Measurements from ENCODE around the gene MVD.

The MVD gene

DNA sequence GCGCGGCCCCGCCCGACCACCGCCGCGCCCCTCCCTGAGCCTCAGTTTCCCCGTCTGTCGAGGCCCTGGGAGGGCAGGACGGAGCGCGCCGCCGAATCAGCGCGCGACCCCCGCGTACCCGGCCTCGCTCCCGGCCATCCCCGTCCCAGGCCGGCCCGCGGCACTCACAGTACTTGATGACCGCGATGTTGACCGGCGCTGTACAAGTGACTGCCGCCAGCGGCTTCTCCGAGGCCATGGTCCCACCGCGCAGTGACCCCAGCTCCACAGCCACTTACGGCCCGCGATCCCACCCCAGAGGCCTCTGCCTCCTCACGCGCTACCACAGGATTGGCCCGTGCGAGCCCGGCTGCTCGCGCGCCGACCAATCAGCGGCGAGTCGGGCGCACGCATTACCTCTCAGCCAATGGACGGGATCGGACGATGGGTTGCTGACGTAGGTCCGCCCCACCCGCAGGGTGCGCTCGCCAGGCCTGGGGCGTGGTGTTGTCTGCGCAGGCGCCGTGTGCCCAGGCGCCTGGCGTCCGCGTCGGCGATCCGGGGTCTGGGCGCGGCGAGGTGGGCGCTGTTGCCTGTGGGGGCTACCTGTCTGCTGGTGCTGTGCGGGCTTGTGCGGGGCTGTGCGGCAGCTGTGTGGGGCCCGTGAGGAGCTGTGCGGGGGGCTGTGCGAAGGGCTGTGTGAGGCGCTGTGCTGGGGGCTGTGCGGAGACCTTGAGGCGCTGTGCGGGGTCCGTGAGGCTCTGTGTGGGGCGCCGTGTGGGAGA, at the start of gene MVD:
TSS of gene MVD (minus strand) at position 249 of the 764 bp plus-strand sequence. CDS start at position 238, 11 bp downstream.
- peak; percentile 99 for FAIRE-seq

GRCh38 chr16:88712362-88712979, 49.6 kb upstream of the MVD start:
- no peak for DNase-seq (ENCODE audit: extremely low spot score, insufficient read length, low read depth)
- no peak for FAIRE-seq

More for the DNA sequence above, at the start of gene MVD:
- DNase-seq (ENCODE audit: extremely low spot score, insufficient read length, low read depth): peak; percentile 99

DNA sequence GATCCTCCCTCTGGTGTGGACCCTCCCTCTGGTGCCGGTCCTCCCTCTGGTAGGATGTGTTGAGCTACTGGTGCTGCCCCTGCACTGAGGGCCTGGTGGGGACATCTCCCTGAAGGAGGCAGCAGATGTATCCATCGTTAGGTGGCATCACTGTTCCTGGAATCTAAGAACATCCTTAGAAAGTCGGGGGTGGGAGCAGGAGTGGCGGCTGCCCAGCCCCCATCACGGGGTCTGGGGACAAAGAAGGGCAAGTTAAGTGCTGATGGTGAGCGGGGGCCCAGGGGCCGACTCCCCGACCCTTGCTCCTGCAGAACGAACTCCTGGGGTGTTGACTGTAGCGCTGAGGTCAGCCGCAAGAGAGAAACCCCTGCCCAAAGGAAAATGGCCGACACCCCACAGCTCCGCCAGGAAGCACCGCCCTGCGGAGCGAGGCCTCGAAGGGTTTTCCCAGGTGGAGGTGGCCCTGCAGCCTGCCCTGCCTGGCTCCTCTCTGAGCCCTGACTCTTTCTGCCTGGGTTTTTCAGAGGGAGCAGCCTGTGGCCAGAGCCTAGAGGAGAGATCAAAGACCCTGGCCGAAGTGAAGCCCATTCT, 49.0 kb upstream of the MVD start:
- FAIRE-seq: no peak
- no peak for DNase-seq (ENCODE audit: extremely low spot score, insufficient read length, low read depth)

GRCh38 chr16:88710556-88710955, 47.7 kb upstream of the MVD start:
- DNase-seq (ENCODE audit: extremely low spot score, insufficient read length, low read depth) (no peak), FAIRE-seq (no peak)

GRCh38 chr16:88706965-88707826, 44.3 kb upstream of the MVD start:
- FAIRE-seq: no peak

DNA sequence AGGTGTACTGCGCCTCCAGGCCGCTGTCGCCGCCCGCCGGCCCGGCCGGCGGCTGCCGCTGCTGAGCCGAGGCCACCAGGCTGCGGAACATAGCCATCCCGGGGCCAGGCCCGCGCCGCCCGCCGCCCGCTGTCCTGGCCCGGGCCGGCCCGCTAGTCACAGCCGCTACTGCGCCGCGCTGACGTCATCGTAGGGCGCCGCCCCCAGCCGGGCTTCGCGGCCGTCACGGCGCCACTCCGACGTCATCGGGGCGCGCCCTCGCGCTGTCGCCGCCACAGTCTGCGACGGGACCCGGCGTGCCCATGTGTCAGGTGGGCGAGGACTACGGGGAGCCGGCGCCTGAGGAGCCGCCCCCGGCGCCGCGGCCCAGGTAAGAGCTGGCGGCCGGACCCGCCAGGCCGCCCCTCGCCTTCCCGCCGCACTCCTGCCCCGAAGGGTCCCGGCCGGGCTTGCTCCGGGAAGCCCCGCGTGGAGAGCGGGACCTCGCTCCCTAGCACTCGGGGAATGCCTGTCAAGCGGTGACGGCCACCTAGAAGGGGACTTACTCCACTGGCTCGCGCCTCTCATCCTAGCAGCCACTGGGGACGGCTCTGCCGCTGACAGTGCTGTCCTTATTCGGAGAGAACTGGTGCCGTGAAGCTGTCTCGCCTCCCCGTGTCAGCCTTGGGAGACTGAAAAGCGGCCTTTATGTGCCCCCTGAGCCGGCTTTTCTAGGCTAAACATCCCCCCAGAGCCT, 43.5 kb upstream of the MVD start, which contains the start of the genes CTU2 and RNF166:
TSS of gene CTU2 (plus strand) at position 275 of the 736 bp plus-strand sequence. CDS start at position 303, 28 bp downstream.
TSS of gene RNF166 (minus strand) at position 180 of the 736 bp plus-strand sequence. CDS start at position 97, 83 bp downstream.
- DNase-seq (ENCODE audit: extremely low spot score, insufficient read length, low read depth) (peak; percentile 96), FAIRE-seq (peak; percentile 86)

More at GRCh38 chr16:88706965-88707826, 44.3 kb upstream of the MVD start:
- DNase-seq (ENCODE audit: extremely low spot score, insufficient read length, low read depth): no peak

DNA sequence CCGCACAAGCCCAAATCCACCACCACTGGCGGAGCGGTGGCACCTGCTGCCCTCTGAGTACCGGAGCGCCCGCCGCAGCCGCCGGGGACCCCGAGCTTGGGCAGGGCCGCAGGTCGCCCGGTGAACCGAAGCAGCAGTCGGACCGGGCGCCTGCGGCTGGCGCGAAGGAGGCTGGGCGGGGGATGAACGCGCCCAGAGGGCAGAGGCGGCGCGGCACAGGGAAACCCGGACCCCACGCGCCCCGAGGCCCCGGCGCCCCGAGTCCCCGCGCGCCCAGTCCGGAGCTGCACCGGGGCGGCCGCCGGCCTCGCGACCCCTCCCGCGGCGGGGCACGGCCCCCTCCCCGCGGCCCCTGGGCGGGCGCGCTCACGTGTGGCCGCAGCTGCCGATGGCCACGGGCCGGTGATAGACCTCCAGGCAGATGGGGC, 42.9 kb upstream of the MVD start:
- FAIRE-seq (no peak), DNase-seq (ENCODE audit: extremely low spot score, insufficient read length, low read depth) (no peak)

GRCh38 chr16:88705076-88705684, 42.3 kb upstream of the MVD start:
- DNase-seq (ENCODE audit: extremely low spot score, insufficient read length, low read depth): no peak
- peak; percentile 29 for FAIRE-seq

DNA sequence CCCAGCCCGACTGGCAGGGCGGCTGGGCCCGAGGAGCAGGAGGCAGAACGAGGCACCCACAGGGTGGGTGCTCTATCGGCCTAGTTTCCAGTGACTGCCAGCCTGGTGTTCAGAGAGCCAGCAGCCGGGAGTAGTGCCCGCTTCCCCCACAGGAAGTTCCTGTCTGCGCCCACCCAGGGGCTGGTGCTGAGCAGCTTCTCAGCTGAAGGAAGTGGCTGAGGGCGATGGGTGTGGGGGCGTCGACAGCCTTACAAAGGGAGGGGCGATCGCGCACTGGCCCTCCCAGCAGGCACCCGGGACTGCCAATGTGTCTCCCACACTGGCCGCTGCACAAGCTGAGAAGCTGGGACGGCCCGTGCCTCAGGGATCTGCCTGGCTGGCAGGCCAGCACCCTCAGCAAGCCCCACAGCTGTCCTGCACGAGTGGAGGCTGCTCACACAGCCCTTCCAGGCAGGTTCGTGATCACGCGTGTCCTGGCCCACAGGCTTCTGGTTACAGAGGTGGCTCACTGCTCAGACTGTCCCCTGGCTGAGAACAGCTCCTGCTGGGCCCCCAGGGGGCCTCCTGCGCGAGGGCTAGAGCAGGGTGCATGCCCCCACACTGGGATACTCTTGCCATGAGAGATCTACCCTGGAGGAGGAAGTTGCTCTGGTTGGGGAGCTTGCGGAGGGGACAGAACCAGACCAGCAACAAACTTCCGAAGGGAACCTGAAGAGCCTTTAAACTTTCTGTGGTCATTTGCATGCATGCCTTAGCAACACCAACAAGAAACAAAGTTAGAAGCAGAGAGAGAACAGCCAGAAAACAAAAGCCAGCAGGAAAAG, 40.8 kb upstream of the MVD start:
- FAIRE-seq (peak; percentile 91), DNase-seq (ENCODE audit: extremely low spot score, insufficient read length, low read depth) (no peak)

GRCh38 chr16:88702371-88703210, 39.7 kb upstream of the MVD start:
- FAIRE-seq (no peak), DNase-seq (ENCODE audit: extremely low spot score, insufficient read length, low read depth) (no peak)

- no peak for DNase-seq (ENCODE audit: extremely low spot score, insufficient read length, low read depth)
- no peak for FAIRE-seq
These were observed 38.9 kb upstream of the MVD start for GRCh38 chr16:88701581-88702370.

- peak; percentile 82 for DNase-seq (ENCODE audit: extremely low spot score, insufficient read length, low read depth)
- FAIRE-seq: peak; percentile 97
These were observed 38.0 kb upstream of the MVD start for GRCh38 chr16:88700636-88701482.

DNA sequence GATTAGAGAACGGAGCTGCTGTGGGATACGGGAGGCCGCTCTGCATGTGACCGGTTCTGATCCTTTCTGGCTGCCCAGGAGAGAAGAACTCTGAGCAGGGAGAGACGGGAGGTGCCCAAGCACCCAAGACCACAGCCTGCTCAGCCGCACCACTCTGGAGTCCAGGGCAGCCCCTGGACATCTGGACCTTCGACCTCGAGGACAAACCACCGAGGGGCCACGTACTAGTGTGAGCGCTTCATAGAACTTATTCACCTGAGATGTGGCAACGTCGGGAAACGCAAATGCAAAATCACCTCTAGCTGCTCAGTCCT, 37.4 kb upstream of the MVD start:
- FAIRE-seq (no peak), DNase-seq (ENCODE audit: extremely low spot score, insufficient read length, low read depth) (no peak)

GRCh38 chr16:88699180-88699579, 36.3 kb upstream of the MVD start:
- FAIRE-seq (no peak), DNase-seq (ENCODE audit: extremely low spot score, insufficient read length, low read depth) (no peak)

- FAIRE-seq: no peak
- DNase-seq (ENCODE audit: extremely low spot score, insufficient read length, low read depth): no peak
These were observed 35.8 kb upstream of the MVD start for GRCh38 chr16:88698646-88699045.

Measured in GM18507 (cell line).